Activated CD4-positive, alpha-beta memory T cell treated with anti-CD3 and anti-CD28 coated beads for 36 hours (primary cell): ENCODE measurements around the gene IL37. TPM values are rescaled to one million over a fixed set of nuclear protein-coding genes. Genes with fewer than 3 reads are reported as not detected.

ENCODE experiments used
- CTCF ChIA-PET: fragments of 350-600 bp; sonication (Branson Sonifier 250); formaldehyde crosslinking; loops from one replicate; lab custom pipeline; 2021; ENCODE audit warnings: antibody characterized with exemption, inconsistent platforms; lab: Charles Lee
- POLR2A ChIA-PET: fragments of 350-600 bp; sonication (Branson Sonifier 250); formaldehyde crosslinking; loops from one replicate; lab custom pipeline; 2021; ENCODE audit warnings: antibody characterized with exemption; lab: Charles Lee
- DNase-seq: peaks from one replicate; pipeline ENCODE4 v3.0.0-alpha.2; 2020
- H3K27ac Mint-ChIP-seq: one replicate; pipeline ENCODE4 v1.8.0; 2021; ENCODE audit warnings: mixed read lengths
- H3K27me3 Mint-ChIP-seq: one replicate; pipeline ENCODE4 v1.8.0; 2021; ENCODE audit warnings: mixed read lengths
- H3K36me3 Mint-ChIP-seq: one replicate; pipeline ENCODE4 v1.8.0; 2021; ENCODE audit warnings: mixed read lengths
- H3K4me1 Mint-ChIP-seq: one replicate; pipeline ENCODE4 v1.8.0; 2021; ENCODE audit warnings: low read depth, mixed read lengths
- H3K4me3 Mint-ChIP-seq: one replicate; pipeline ENCODE4 v1.8.0; 2021; ENCODE audit warnings: mild to moderate bottlenecking, mixed read lengths
- H3K9me3 Mint-ChIP-seq: one replicate; pipeline ENCODE4 v1.8.0; 2021; ENCODE audit warnings: mixed read lengths
- intact Hi-C: fragments of 100-400 bp; cut with micrococcal nuclease; formaldehyde crosslinking; loops from one replicate; pipeline ENCODE4 v1.15.1; 2023
- total RNA-seq, 2 experiments: library from RNA; stranded (reverse); gene quantifications; one replicate each; pipeline ENCODE4 v1.2.3, GENCODE V29; 2021

Gene IL37
- total RNA-seq, 2 experiments from 2014 or later, result not detected

GRCh38 chr2:112967023-112967422 is 56.1 kb downstream of the IL37 start:
- Mint-ChIP-seq H3K4me3 (no peak overlapping the region), H3K4me1 (peaks cover 6% of the 10 kb centered on the region), H3K36me3 (no peaks in the 10 kb centered on the region), H3K27ac (no peak overlapping the region), H3K9me3 (no peaks in the 10 kb centered on the region), H3K27me3 (no peaks in the 10 kb centered on the region)
- DNase-seq, result no peak
- CTCF ChIA-PET, result interaction anchor here (1.4 to 1.7 kb wide), 2 partner anchors 8 to 26 kb away, joined by 5 to 6 read pairs; no protein-coding TSS in a partner anchor
- intact Hi-C loops, result no loop called here
- POLR2A ChIA-PET, result no interaction called here

Other genes with a start within 250 kb of the IL37 start
- not detected for gene NT5DC4, start 190.1 kb upstream of the IL37 start, total RNA-seq
- gene CKAP2L, start 146.6 kb upstream of the IL37 start, total RNA-seq, result 10 to 100 TPM; 42.1 to 46.1 TPM
- gene IL1A, start 126.7 kb upstream of the IL37 start, total RNA-seq, result 10 to 100 TPM; 15.7 to 16.4 TPM
- gene IL1B, start 74.4 kb upstream of the IL37 start, total RNA-seq, result under 1 TPM in 1 of 2 experiments, not detected in 1; 0.44 TPM
- gene IL36G, start 66.8 kb downstream of the IL37 start, total RNA-seq, result not detected
- gene IL36A, start 94.3 kb downstream of the IL37 start, total RNA-seq, result not detected
- gene IL36B, start 141.7 kb downstream of the IL37 start, total RNA-seq, result not detected
- gene IL36RN, start 148.0 kb downstream of the IL37 start, total RNA-seq, result not detected
- not detected for gene IL1F10, start 156.8 kb downstream of the IL37 start, total RNA-seq
- gene IL1RN, start 216.4 kb downstream of the IL37 start, total RNA-seq, result 10 to 100 TPM in 1 of 2 experiments, 1 to 10 TPM in 1; 9.8 to 10.5 TPM